ENCODE data around the gene ALDH3B2.

ALDH3B2 gene

GRCh38 chr11:67695606-67696005 lies 21.2 kb upstream of the ALDH3B2 start:
- Histone ChIP-seq H3K27ac (ENCODE audit: extremely low read depth, low read depth, low read length) (no peak overlapping the region), H3K4me3 (ENCODE audit: low read depth, low read length) (no peak overlapping the region), H3K36me3 (ENCODE audit: control insufficient read depth in 2 of 2, insufficient read depth in 1 of 2, low read length in 2 of 2) (no peaks in the 10 kb centered on the region), H3K9me3 (ENCODE audit: control insufficient read depth, insufficient read depth, low read depth, low read length) (no peaks in the 10 kb centered on the region), H3K4me1 (ENCODE audit: control insufficient read depth, insufficient read depth, low read length) (no peaks in the 10 kb centered on the region)
- POLR2A ChIA-PET: no interaction called here
- CTCF ChIA-PET: interaction anchor here (0.6 kb wide), 2 partner anchors 65 to 365 kb away, joined by 3 read pairs; no protein-coding TSS in a partner anchor
- no peak for TF ChIP-seq ZIC2 (tag by site-specific recombination; IDR thresholded peaks at IDR 0.05)
- TF ChIP-seq GLI2 (tag by site-specific recombination; IDR thresholded peaks at IDR 0.05; ENCODE audit: borderline replicate concordance, low read depth): no peak
- no peak for TF ChIP-seq ZNF169 (tag by site-specific recombination; IDR thresholded peaks at IDR 0.05)
- TF ChIP-seq ZNF561 (tag by site-specific recombination; IDR thresholded peaks at IDR 0.05; ENCODE audit: borderline replicate concordance): no peak
- no peak for TF ChIP-seq ZEB2 (tag by site-specific recombination; IDR thresholded peaks at IDR 0.05)
- no peak for TF ChIP-seq ZBTB1 (tag by site-specific recombination; IDR thresholded peaks at IDR 0.05)
- no peak for TF ChIP-seq ZNF366 (tag by site-specific recombination; conservative IDR thresholded peaks at IDR 0.05)
- TF ChIP-seq SALL2 (tag by site-specific recombination; IDR thresholded peaks at IDR 0.05; ENCODE audit: borderline replicate concordance): no peak
- TF ChIP-seq ZNF280D (tag by site-specific recombination; IDR thresholded peaks at IDR 0.05): no peak

- Histone ChIP-seq H3K4me3 (ENCODE audit: low read depth, low read length) (no peak overlapping the region), H3K4me1 (ENCODE audit: control insufficient read depth, insufficient read depth, low read length) (no peaks in the 10 kb centered on the region), H3K36me3 (ENCODE audit: control insufficient read depth in 2 of 2, insufficient read depth in 1 of 2, low read length in 2 of 2) (no peaks in the 10 kb centered on the region), H3K9me3 (ENCODE audit: control insufficient read depth, insufficient read depth, low read depth, low read length) (no peaks in the 10 kb centered on the region), H3K27ac (ENCODE audit: extremely low read depth, low read depth, low read length) (no peak overlapping the region)
- ChIA-PET POLR2A (no interaction called here), CTCF (no interaction called here)
- TF ChIP-seq ZBTB20 (tag by site-specific recombination; IDR thresholded peaks at IDR 0.05) (no peak), ZNF391 (tag by site-specific recombination; IDR thresholded peaks at IDR 0.05; ENCODE audit: borderline replicate concordance, low read depth) (no peak), ZNF776 (tag by site-specific recombination; IDR thresholded peaks at IDR 0.05; ENCODE audit: borderline replicate concordance) (no peak), ZNF580 (tag by site-specific recombination; IDR thresholded peaks at IDR 0.05) (no peak), ZBTB11 (tag by site-specific recombination; conservative IDR thresholded peaks at IDR 0.05; ENCODE audit: low read depth) (no peak), AEBP2 (tag by site-specific recombination; IDR thresholded peaks at IDR 0.05; ENCODE audit: borderline replicate concordance) (no peak), ZNF175 (tag by site-specific recombination; IDR thresholded peaks at IDR 0.05) (no peak), ZNF121 (tag by site-specific recombination; IDR thresholded peaks at IDR 0.05) (no peak), ELK4 (IDR thresholded peaks at IDR 0.05; ENCODE audit: borderline replicate concordance, low read depth, low read length) (no peak), ZBTB49 (tag by site-specific recombination; IDR thresholded peaks at IDR 0.05; ENCODE audit: low read depth) (no peak), ZNF26 (tag by site-specific recombination; IDR thresholded peaks at IDR 0.05) (no peak)
Measured at GRCh38 chr11:67694875-67695555, 20.6 kb upstream of the ALDH3B2 start.
